Panc1 (cell line): ENCODE data around the gene PTGDS. TPM values are rescaled to one million over a fixed set of nuclear protein-coding genes. Genes with fewer than 3 reads are reported as not detected.

ENCODE experiments used
- ATAC-seq: fragments of 200-7000 bp; cut with Tn5 transposase; 2 replicates; pipeline ENCODE4 v1.9.1; 2020; ENCODE audit warnings: mild to moderate bottlenecking, moderate library complexity
- BruUV-seq: library from RNA; stranded (reverse); fragments of 400-500 nt; replicated peaks from 2 replicates; lab custom pipeline; 2021; lab: Mats Ljungman, UMichigan
- CTCF ChIA-PET: fragments of 300-600 bp; sonication (Branson Sonifier 250); formaldehyde crosslinking; loops from one replicate; lab custom pipeline; 2022; ENCODE audit warnings: antibody characterized with exemption; lab: Charles Lee
- POLR2A ChIA-PET: fragments of 300-600 bp; sonication (Branson Sonifier 250); formaldehyde crosslinking; loops from one replicate; lab custom pipeline; 2022; ENCODE audit warnings: antibody characterized with exemption; lab: Charles Lee
- DNase-seq: peaks from one replicate; pipeline ENCODE4 v3.0.0-alpha.2; 2010; ENCODE audit warnings: low read depth, low spot score
- H3K27ac ChIP-seq: 2 replicates; pipeline ENCODE4 v1.5.1; 2011; ENCODE audit warnings: mild to moderate bottlenecking, low read length, inconsistent platforms
- H3K27me3 ChIP-seq: fragments of 200-500 bp; sonication (Bioruptor generic); 2 replicates; pipeline ENCODE4 v1.6.0; 2014; ENCODE audit warnings: low read length, inconsistent platforms; ENCODE audit not compliant: control insufficient read depth, insufficient read depth
- H3K36me3 ChIP-seq: fragments of 200-500 bp; sonication (Bioruptor generic); 2 replicates; pipeline ENCODE4 v1.5.1; 2014; ENCODE audit warnings: inconsistent platforms, mild to moderate bottlenecking, low read length, moderate library complexity; ENCODE audit not compliant: control insufficient read depth, insufficient read depth
- H3K4me1 ChIP-seq: 2 replicates; pipeline ENCODE4 v1.5.1; 2011; ENCODE audit warnings: inconsistent platforms, mild to moderate bottlenecking, low read length, moderate library complexity; ENCODE audit not compliant: control insufficient read depth, insufficient read depth
- H3K4me3 ChIP-seq, 2 experiments: 2 replicates each; pipeline ENCODE4 v1.5.1; 2011 to 2012; ENCODE audit warnings: low read depth in 2 of 2, low read length in 2 of 2, mild to moderate bottlenecking in 2 of 2, inconsistent platforms in 1 of 2, moderate library complexity in 1 of 2
- H3K9me3 ChIP-seq: fragments of 200-500 bp; sonication (Bioruptor generic); 2 replicates; pipeline ENCODE4 v1.5.1; 2014; ENCODE audit warnings: low read depth, mild to moderate bottlenecking, inconsistent platforms, low read length, moderate library complexity; ENCODE audit not compliant: control insufficient read depth, insufficient read depth
- POLR2AphosphoS5 ChIP-seq: IDR thresholded peaks from 2 replicates; pipeline ENCODE4 v1.6.1; 2012; ENCODE audit warnings: mild to moderate bottlenecking, low read depth, low read length, moderate library complexity
- SIN3A ChIP-seq: IDR thresholded peaks from 2 replicates; pipeline ENCODE4 v1.6.1; 2012; ENCODE audit warnings: low read depth, mild to moderate bottlenecking, low read length, moderate library complexity, borderline replicate concordance; ENCODE audit not compliant: insufficient read depth
- TCF7L2 ChIP-seq: IDR thresholded peaks from 2 replicates; pipeline ENCODE4 v1.6.1; 2011; ENCODE audit warnings: mild to moderate bottlenecking, low read depth, low read length, inconsistent platforms
- in situ Hi-C: cut with HindIII; loops from 2 replicates; pipeline ENCODE4 v1.10.0; 2016; ENCODE audit warnings: low sequenced_read_pairs, low pct_unique_long_range_greater_than_20kb
- intact Hi-C: fragments of 100-400 bp; cut with micrococcal nuclease; formaldehyde crosslinking; loops from one replicate; pipeline ENCODE4 v1.10.0; 2022; ENCODE audit not compliant: unreplicated experiment
- total RNA-seq: library from RNA; stranded (reverse); gene quantifications from one replicate; pipeline ENCODE4 v1.2.1, GENCODE V29; 2021; ENCODE audit not compliant: unreplicated experiment
- TF ChIP-seq, protein P1 (sequence below): fragments of 450-650 bp; IDR thresholded peaks from 2 replicates; pipeline ENCODE4 v1.5.1; 2017; ENCODE audit warnings: mild to moderate bottlenecking
- TF ChIP-seq, protein P2 (sequence below), 2 experiments: IDR thresholded peaks; 2 replicates each; pipeline ENCODE4 v1.6.1; 2011 to 2012; ENCODE audit warnings: low read depth in 2 of 2, control low read depth in 1 of 2, low read length in 1 of 2, mild to moderate bottlenecking in 1 of 2, moderate library complexity in 1 of 2; ENCODE audit not compliant: insufficient read depth in 1 of 2

Gene PTGDS
- total RNA-seq, 1 experiment from 2014 or later, result 13.7 TPM

DNA sequence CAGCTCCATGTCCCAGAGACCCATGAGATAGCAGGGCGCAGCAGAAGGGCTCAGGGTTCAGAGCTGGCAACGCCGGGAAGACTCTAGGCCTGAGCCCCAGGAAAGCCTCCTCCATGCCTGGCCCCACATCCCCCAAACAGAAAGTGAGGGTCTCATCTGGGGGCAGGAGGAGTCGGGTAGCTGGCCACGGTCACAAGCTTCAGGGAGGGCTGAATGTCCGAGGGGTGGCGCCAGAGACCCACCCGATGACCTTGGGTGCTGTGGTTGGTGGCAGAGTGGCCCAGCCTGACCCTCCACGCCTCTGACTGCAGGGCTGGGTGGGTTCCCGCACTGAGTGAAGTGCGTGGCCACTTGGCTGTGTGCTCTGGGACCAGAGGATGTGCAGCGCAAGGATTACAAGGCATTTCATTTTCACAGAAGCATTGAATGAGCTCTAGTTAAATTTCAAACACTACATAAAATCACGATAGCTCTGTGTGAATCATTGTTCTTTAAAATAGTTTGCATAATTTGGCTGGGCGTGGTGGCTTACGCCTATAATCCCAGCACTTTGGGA is 29.3 kb upstream of the PTGDS start:
- Histone ChIP-seq H3K36me3 (peaks cover 7% of the 10 kb centered on the region; the same call in 1 of the 2 replicates), H3K4me3 (no peak overlapping the region), H3K27me3 (no peaks in the 10 kb centered on the region), H3K27ac (peak overlapping the region; percentile 48; the same call in 1 of the 2 replicates), H3K4me1 (peaks cover 33% of the 10 kb centered on the region), H3K9me3 (no peaks in the 10 kb centered on the region)
- no peak for TF ChIP-seq TCF7L2
- TF ChIP-seq, protein P1, sequence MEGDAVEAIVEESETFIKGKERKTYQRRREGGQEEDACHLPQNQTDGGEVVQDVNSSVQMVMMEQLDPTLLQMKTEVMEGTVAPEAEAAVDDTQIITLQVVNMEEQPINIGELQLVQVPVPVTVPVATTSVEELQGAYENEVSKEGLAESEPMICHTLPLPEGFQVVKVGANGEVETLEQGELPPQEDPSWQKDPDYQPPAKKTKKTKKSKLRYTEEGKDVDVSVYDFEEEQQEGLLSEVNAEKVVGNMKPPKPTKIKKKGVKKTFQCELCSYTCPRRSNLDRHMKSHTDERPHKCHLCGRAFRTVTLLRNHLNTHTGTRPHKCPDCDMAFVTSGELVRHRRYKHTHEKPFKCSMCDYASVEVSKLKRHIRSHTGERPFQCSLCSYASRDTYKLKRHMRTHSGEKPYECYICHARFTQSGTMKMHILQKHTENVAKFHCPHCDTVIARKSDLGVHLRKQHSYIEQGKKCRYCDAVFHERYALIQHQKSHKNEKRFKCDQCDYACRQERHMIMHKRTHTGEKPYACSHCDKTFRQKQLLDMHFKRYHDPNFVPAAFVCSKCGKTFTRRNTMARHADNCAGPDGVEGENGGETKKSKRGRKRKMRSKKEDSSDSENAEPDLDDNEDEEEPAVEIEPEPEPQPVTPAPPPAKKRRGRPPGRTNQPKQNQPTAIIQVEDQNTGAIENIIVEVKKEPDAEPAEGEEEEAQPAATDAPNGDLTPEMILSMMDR, result peak; percentile 83
- CTCF ChIA-PET, result interaction anchor here (0.8 to 2.1 kb wide), 10 partner anchors 13 to 120 kb away, joined by 3 to 22 read pairs (median 4); partner anchors contain the start of gene CLIC3
- ATAC-seq (0 out of 2 replicates have a peak, but pooled peaks have one; percentile 13), DNase-seq (no peak)
- intact Hi-C loops, result loop anchor here (10.0 kb wide), 1 partner anchor 87 kb away; the partner anchor contains the start of gene FUT7
- POLR2A ChIA-PET, result no interaction called here
- no TSS peak for BruUV-seq
- in situ Hi-C loops, result no loop called here

DNA sequence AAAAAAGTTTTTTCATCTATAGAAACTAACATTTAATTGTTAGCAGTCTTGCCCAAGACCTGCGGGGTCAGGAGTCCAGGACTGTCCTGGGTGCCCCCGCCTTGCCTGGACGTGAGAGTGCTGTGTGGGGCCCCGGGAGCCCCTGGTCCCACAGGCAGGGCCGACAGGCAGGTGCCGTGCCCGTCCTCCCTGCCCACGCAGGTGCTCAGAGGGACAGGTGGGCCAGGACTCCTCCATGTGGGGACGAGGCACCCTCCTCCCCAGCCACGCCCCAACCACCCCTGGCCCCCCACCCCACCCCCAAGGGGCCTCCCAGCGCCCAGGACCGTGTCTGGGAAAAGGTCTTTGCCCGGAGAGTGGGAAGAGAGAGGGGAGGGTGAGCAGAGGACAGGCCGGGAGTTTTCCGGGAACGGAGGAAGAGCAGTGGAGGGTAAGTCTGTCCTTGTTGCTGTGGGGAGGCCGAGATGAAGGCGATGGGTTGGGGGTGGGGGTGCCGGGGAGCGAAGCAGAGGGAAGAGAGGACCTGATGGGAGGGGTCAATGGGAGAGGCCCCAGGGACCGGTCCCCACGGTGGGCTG is 28.0 kb upstream of the PTGDS start:
- CTCF ChIA-PET, result interaction anchor here (0.6 kb wide), 1 partner anchor 27 kb away, joined by 10 read pairs; no protein-coding TSS in a partner anchor
- in situ Hi-C loops, result no loop called here
- DNase-seq, result no peak
- peak; percentile 10 for ATAC-seq
- H3K27me3 ChIP-seq, result no peaks in the 10 kb centered on the region
- no TSS peak for BruUV-seq
- H3K4me3 ChIP-seq, result peak overlapping the region; percentile 48 to 63
- H3K27ac ChIP-seq, result peak overlapping the region; percentile 69
- intact Hi-C loops, result loop anchor here (10.0 kb wide), 1 partner anchor 85 kb away; the partner anchor contains the start of gene FUT7
- peaks cover 33% of the 10 kb centered on the region for H3K4me1 ChIP-seq
- H3K9me3 ChIP-seq, result no peaks in the 10 kb centered on the region
- POLR2A ChIA-PET, result no interaction called here
- TF ChIP-seq SIN3A (no peak), POLR2AphosphoS5 (no peak), TCF7L2 (no peak)
- TF ChIP-seq, protein P2, sequence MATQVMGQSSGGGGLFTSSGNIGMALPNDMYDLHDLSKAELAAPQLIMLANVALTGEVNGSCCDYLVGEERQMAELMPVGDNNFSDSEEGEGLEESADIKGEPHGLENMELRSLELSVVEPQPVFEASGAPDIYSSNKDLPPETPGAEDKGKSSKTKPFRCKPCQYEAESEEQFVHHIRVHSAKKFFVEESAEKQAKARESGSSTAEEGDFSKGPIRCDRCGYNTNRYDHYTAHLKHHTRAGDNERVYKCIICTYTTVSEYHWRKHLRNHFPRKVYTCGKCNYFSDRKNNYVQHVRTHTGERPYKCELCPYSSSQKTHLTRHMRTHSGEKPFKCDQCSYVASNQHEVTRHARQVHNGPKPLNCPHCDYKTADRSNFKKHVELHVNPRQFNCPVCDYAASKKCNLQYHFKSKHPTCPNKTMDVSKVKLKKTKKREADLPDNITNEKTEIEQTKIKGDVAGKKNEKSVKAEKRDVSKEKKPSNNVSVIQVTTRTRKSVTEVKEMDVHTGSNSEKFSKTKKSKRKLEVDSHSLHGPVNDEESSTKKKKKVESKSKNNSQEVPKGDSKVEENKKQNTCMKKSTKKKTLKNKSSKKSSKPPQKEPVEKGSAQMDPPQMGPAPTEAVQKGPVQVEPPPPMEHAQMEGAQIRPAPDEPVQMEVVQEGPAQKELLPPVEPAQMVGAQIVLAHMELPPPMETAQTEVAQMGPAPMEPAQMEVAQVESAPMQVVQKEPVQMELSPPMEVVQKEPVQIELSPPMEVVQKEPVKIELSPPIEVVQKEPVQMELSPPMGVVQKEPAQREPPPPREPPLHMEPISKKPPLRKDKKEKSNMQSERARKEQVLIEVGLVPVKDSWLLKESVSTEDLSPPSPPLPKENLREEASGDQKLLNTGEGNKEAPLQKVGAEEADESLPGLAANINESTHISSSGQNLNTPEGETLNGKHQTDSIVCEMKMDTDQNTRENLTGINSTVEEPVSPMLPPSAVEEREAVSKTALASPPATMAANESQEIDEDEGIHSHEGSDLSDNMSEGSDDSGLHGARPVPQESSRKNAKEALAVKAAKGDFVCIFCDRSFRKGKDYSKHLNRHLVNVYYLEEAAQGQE (IDR thresholded peaks at IDR 0.05; ENCODE audit: insufficient read depth in 1 of 2, low read depth in 2 of 2, low read length in 1 of 2), result no peak
- TF ChIP-seq, protein P1, result no peak
- H3K36me3 ChIP-seq, result no peaks in the 10 kb centered on the region; the same call in 1 of the 2 replicates
